Panc1 (cell line): ENCODE data around the gene GNB1. TPM values are rescaled to one million over a fixed set of nuclear protein-coding genes. Genes with fewer than 3 reads are reported as not detected.

Source experiments
- ATAC-seq: fragments of 200-7000 bp; cut with Tn5 transposase; 2 replicates; pipeline ENCODE4 v1.9.1; 2020; ENCODE audit warnings: mild to moderate bottlenecking, moderate library complexity
- BruUV-seq: library from RNA; stranded (reverse); fragments of 400-500 nt; replicated peaks from 2 replicates; lab custom pipeline; 2021; lab: Mats Ljungman, UMichigan
- CTCF ChIA-PET: fragments of 300-600 bp; sonication (Branson Sonifier 250); formaldehyde crosslinking; loops from one replicate; lab custom pipeline; 2022; ENCODE audit warnings: antibody characterized with exemption; lab: Charles Lee
- POLR2A ChIA-PET: fragments of 300-600 bp; sonication (Branson Sonifier 250); formaldehyde crosslinking; loops from one replicate; lab custom pipeline; 2022; ENCODE audit warnings: antibody characterized with exemption; lab: Charles Lee
- DNase-seq: peaks from one replicate; pipeline ENCODE4 v3.0.0-alpha.2; 2010; ENCODE audit warnings: low read depth, low spot score
- H3K27ac ChIP-seq: 2 replicates; pipeline ENCODE4 v1.5.1; 2011; ENCODE audit warnings: mild to moderate bottlenecking, low read length, inconsistent platforms
- H3K27me3 ChIP-seq: fragments of 200-500 bp; sonication (Bioruptor generic); 2 replicates; pipeline ENCODE4 v1.6.0; 2014; ENCODE audit warnings: low read length, inconsistent platforms; ENCODE audit not compliant: control insufficient read depth, insufficient read depth
- H3K36me3 ChIP-seq: fragments of 200-500 bp; sonication (Bioruptor generic); 2 replicates; pipeline ENCODE4 v1.5.1; 2014; ENCODE audit warnings: inconsistent platforms, mild to moderate bottlenecking, low read length, moderate library complexity; ENCODE audit not compliant: control insufficient read depth, insufficient read depth
- H3K4me1 ChIP-seq: 2 replicates; pipeline ENCODE4 v1.5.1; 2011; ENCODE audit warnings: inconsistent platforms, mild to moderate bottlenecking, low read length, moderate library complexity; ENCODE audit not compliant: control insufficient read depth, insufficient read depth
- H3K4me3 ChIP-seq, 2 experiments: 2 replicates each; pipeline ENCODE4 v1.5.1; 2011 to 2012; ENCODE audit warnings: low read depth in 2 of 2, low read length in 2 of 2, mild to moderate bottlenecking in 2 of 2, inconsistent platforms in 1 of 2, moderate library complexity in 1 of 2
- H3K9me3 ChIP-seq: fragments of 200-500 bp; sonication (Bioruptor generic); 2 replicates; pipeline ENCODE4 v1.5.1; 2014; ENCODE audit warnings: low read depth, mild to moderate bottlenecking, inconsistent platforms, low read length, moderate library complexity; ENCODE audit not compliant: control insufficient read depth, insufficient read depth
- CTCF ChIP-seq: fragments of 450-650 bp; IDR thresholded peaks from 2 replicates; pipeline ENCODE4 v1.5.1; 2017; ENCODE audit warnings: mild to moderate bottlenecking
- POLR2AphosphoS5 ChIP-seq: IDR thresholded peaks from 2 replicates; pipeline ENCODE4 v1.6.1; 2012; ENCODE audit warnings: mild to moderate bottlenecking, low read depth, low read length, moderate library complexity
- REST ChIP-seq, 2 experiments: IDR thresholded peaks; 2 replicates each; pipeline ENCODE4 v1.6.1; 2011 to 2012; ENCODE audit warnings: low read depth in 2 of 2, control low read depth in 1 of 2, low read length in 1 of 2, mild to moderate bottlenecking in 1 of 2, moderate library complexity in 1 of 2; ENCODE audit not compliant: insufficient read depth in 1 of 2
- SIN3A ChIP-seq: IDR thresholded peaks from 2 replicates; pipeline ENCODE4 v1.6.1; 2012; ENCODE audit warnings: low read depth, mild to moderate bottlenecking, low read length, moderate library complexity, borderline replicate concordance; ENCODE audit not compliant: insufficient read depth
- TCF7L2 ChIP-seq: IDR thresholded peaks from 2 replicates; pipeline ENCODE4 v1.6.1; 2011; ENCODE audit warnings: mild to moderate bottlenecking, low read depth, low read length, inconsistent platforms
- in situ Hi-C: cut with HindIII; loops from 2 replicates; pipeline ENCODE4 v1.10.0; 2016; ENCODE audit warnings: low sequenced_read_pairs, low pct_unique_long_range_greater_than_20kb
- intact Hi-C: fragments of 100-400 bp; cut with micrococcal nuclease; formaldehyde crosslinking; loops from one replicate; pipeline ENCODE4 v1.10.0; 2022; ENCODE audit not compliant: unreplicated experiment
- total RNA-seq: library from RNA; stranded (reverse); gene quantifications from one replicate; pipeline ENCODE4 v1.2.1, GENCODE V29; 2021; ENCODE audit not compliant: unreplicated experiment

The GNB1 gene
- total RNA-seq, 1 experiment from 2014 or later, result 499 TPM

- no peak for TF ChIP-seq POLR2AphosphoS5
- no peak for TF ChIP-seq SIN3A
- TF ChIP-seq CTCF, result no peak
- TF ChIP-seq TCF7L2, result no peak
- TF ChIP-seq REST (IDR thresholded peaks at IDR 0.05; ENCODE audit: insufficient read depth in 1 of 2, low read depth in 2 of 2, low read length in 1 of 2), result no peak
- DNase-seq, result no peak
- ChIA-PET CTCF (interaction anchor here (0.7 kb wide), 1 partner anchor 59 kb away, joined by 7 read pairs; no protein-coding TSS in a partner anchor), POLR2A (interaction anchor here (0.6 kb wide), 1 partner anchor 26 kb away, joined by 3 read pairs; no protein-coding TSS in a partner anchor)
- no peak for ATAC-seq
- no peaks in the 10 kb centered on the region; the same call in 1 of the 2 replicates for H3K36me3 ChIP-seq
- no TSS peak for BruUV-seq
- H3K4me1 ChIP-seq, result no peaks in the 10 kb centered on the region; the same call in 1 of the 2 replicates
- no peaks in the 10 kb centered on the region for H3K27me3 ChIP-seq
- no peak overlapping the region for H3K27ac ChIP-seq
- intact Hi-C loops (no loop called here), in situ Hi-C loops (no loop called here)
- H3K9me3 ChIP-seq, result no peaks in the 10 kb centered on the region
- no peak overlapping the region for H3K4me3 ChIP-seq
Measured at GRCh38 chr1:1832166-1832565, 58.7 kb downstream of the GNB1 start.

- CTCF ChIA-PET, result interaction anchor here (0.5 to 0.6 kb wide), 2 partner anchors 32 to 82 kb away, joined by 4 to 8 read pairs; no protein-coding TSS in a partner anchor
- Histone ChIP-seq H3K9me3 (no peaks in the 10 kb centered on the region), H3K4me1 (no peaks in the 10 kb centered on the region), H3K4me3 (no peak overlapping the region), H3K36me3 (peaks cover 15% of the 10 kb centered on the region; the same call in 1 of the 2 replicates), H3K27ac (no peak overlapping the region), H3K27me3 (no peaks in the 10 kb centered on the region)
- BruUV-seq, result no TSS peak
- peak; percentile 9; the same call in 1 of the 2 replicates for ATAC-seq
- no peak for DNase-seq
- TF ChIP-seq POLR2AphosphoS5 (no peak), TCF7L2 (no peak), REST (IDR thresholded peaks at IDR 0.05; ENCODE audit: insufficient read depth in 1 of 2, low read depth in 2 of 2, low read length in 1 of 2) (no peak), CTCF (no peak), SIN3A (no peak)
- in situ Hi-C loops (loop anchor here (10.0 kb wide), 1 partner anchor 168 kb away; no protein-coding TSS in a partner anchor), intact Hi-C loops (no loop called here)
- POLR2A ChIA-PET, result no interaction called here
Measured at GRCh38 chr1:1827089-1827848, 63.6 kb downstream of the GNB1 start.
